AG10803 (cell line): ENCODE data around the gene OR51L1.

Experiments
- DNase-seq: peaks from one replicate; pipeline ENCODE4 v3.0.0; 2010; ENCODE audit warnings: low read depth
- H3K4me3 ChIP-seq: 2 replicates; pipeline ENCODE4 v1.5.1; 2011; ENCODE audit warnings: mild to moderate bottlenecking, low read length, control low read depth
- CTCF ChIP-seq: conservative IDR thresholded peaks from 2 replicates; pipeline ENCODE4 v1.5.1; 2011; ENCODE audit warnings: mild to moderate bottlenecking, low read length, control low read depth, inconsistent platforms

The OR51L1 gene

GRCh38 chr11:5046226-5046625, 51.6 kb downstream of the OR51L1 start, which contains the start of gene OR52J3:
OR52J3 (plus strand) TSS chr11:5046526; CDS start chr11:5046526, 0 bp downstream.
- TF ChIP-seq CTCF, result no peak
- no peak within 1 kb of the TSS for H3K4me3 ChIP-seq
- DNase-seq, result no peak

DNA sequence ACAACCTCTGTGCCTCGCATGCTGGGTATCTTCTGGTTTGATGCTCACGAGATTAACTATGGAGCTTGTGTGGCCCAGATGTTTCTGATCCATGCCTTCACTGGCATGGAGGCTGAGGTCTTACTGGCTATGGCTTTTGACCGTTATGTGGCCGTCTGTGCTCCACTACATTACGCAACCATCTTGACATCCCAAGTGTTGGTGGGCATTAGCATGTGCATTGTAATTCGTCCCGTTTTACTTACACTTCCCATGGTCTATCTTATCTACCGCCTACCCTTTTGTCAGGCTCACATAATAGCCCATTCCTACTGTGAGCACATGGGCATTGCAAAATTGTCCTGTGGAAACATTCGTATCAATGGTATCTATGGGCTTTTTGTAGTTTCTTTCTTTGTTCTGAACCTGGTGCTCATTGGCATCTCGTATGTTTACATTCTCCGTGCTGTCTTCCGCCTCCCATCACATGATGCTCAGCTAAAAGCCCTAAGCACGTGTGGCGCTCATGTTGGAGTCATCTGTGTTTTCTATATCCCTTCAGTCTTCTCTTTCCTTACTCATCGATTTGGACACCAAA, 52.2 kb downstream of the OR51L1 start:
- no peak for TF ChIP-seq CTCF
- H3K4me3 ChIP-seq, result no peak overlapping the region
- no peak for DNase-seq
